Kidney (tissue), 22 donors: ENCODE measurements around the gene CTLA4. TPM values are rescaled to one million over a fixed set of nuclear protein-coding genes. Genes with fewer than 3 reads are reported as not detected.

ENCODE experiments used
- DNase-seq, 5 donors: peaks; one replicate each; pipeline ENCODE4 v3.0.0-alpha.2; 2013 to 2020
- FAIRE-seq: peaks from 2 replicates; lab custom pipeline; 2012; peaks lifted over from hg19 to GRCh38; lab: Jason Lieb, UNC
- H3K27ac ChIP-seq, 2 donors: one replicate each; pipeline ENCODE4 v1.7.0; 2013; ENCODE audit warnings: low read depth in 2 of 2, low read length in 2 of 2, inconsistent platforms in 1 of 2
- H3K27me3 ChIP-seq: one replicate; pipeline ENCODE4 v1.7.1; 2013; ENCODE audit warnings: low read length, inconsistent platforms; ENCODE audit not compliant: control insufficient read depth, insufficient read depth
- H3K36me3 ChIP-seq, 3 donors: one replicate each; pipeline versions ENCODE4 v1.7.0 to v1.7.1; 2013; ENCODE audit warnings: low read length in 3 of 3, control low read depth in 1 of 3, inconsistent platforms in 1 of 3; ENCODE audit not compliant: insufficient read depth in 3 of 3, control insufficient read depth in 2 of 3
- H3K4me1 ChIP-seq, 3 donors: one replicate each; pipeline versions ENCODE4 v1.7.0 to v1.7.1; 2013; ENCODE audit warnings: low read length in 3 of 3, inconsistent platforms in 1 of 3, low read depth in 1 of 3; ENCODE audit not compliant: control insufficient read depth in 2 of 3, insufficient read depth in 2 of 3
- H3K4me3 ChIP-seq, 3 donors: one replicate each; pipeline versions ENCODE4 v1.7.0 to v1.8.1; 2013; ENCODE audit warnings: low read length in 3 of 3, control low read depth in 1 of 3, inconsistent platforms in 1 of 3
- H3K9ac ChIP-seq, 3 donors: one replicate each; pipeline versions ENCODE4 v1.7.0 to v1.7.1; 2013; ENCODE audit warnings: low read length in 3 of 3, control low read depth in 1 of 3, inconsistent platforms in 1 of 3
- H3K9me3 ChIP-seq, 3 donors: one replicate each; pipeline versions ENCODE4 v1.7.0 to v1.7.1; 2013; ENCODE audit warnings: low read length in 3 of 3, control low read depth in 1 of 3, inconsistent platforms in 1 of 3; ENCODE audit not compliant: control insufficient read depth in 2 of 3, insufficient read depth in 1 of 3
- CTCF ChIP-seq: IDR thresholded peaks from 3 replicates; pipeline ENCODE4 v1.5.1; 2012; ENCODE audit warnings: mild to moderate bottlenecking, moderate library complexity, borderline replicate concordance; ENCODE audit not compliant: insufficient read depth; ENCODE audit errors: extremely low read depth
- intact Hi-C: fragments of 100-400 bp; cut with DNase I; formaldehyde crosslinking; loops from one replicate; pipeline ENCODE4 v1.11.1; 2022
- long read RNA-seq, 10 donors: library from polyadenylated mRNA in 1 of 10; unstranded in 1 of 10; transcript quantifications; one replicate each; pipeline ENCODE4 v2.0.0 and lab custom pipeline, GENCODE V29; 2021 to 2026
- polyA plus RNA-seq: library from polyadenylated mRNA; stranded (reverse); fragments of 350-450 nt; fragmentation: Illumina TruSeq; extraction: RNeasy Lipid Tissue Mini Kit (QIAGEN cat#74804); gene quantifications from one replicate; pipeline ENCODE4 v1.2.3, GENCODE V29; 2014; ENCODE audit warnings: low read depth, low replicate concordance; ENCODE audit not compliant: insufficient read depth
- total RNA-seq: library from RNA; stranded (reverse); fragmentation: NEBNext Ultra II Directional; extraction: Animal tissue kit (Norgen Biotek cat#: 25700); gene quantifications from one replicate; pipeline ENCODE4 v1.2.1, GENCODE V29; 2021
- donor health status: control.
- donor health status: control.
- donor health status: control.
- donor health status: control.
- donor health status: control.
- donor health status: DM: yes; HTN: yes; CAD: no.
- donor health status: Normal renal cell carcinoma (clear cell type).

Gene CTLA4
- 2.0 TPM for total RNA-seq
- 0.22 TPM for polyA plus RNA-seq
- long read RNA-seq, donor 1 = 0 reads
- long read RNA-seq, donor 2 = 0 reads
- long read RNA-seq, donor 3 = 0 reads
- long read RNA-seq, donor 4 = 0 reads
- long read RNA-seq, donor 5 = 0 reads
- long read RNA-seq, donor 6 = 0 reads
- long read RNA-seq, donor 7, partial matches to known transcripts = 0 of 1 reads
- long read RNA-seq, donor 7, other reads (novel, unspliced or antisense) = 1 of 1 reads
- long read RNA-seq, donor 8 = 0 reads
- long read RNA-seq, donor 9 = 0 reads
- long read RNA-seq, donor 10 = 0 reads

DNA sequence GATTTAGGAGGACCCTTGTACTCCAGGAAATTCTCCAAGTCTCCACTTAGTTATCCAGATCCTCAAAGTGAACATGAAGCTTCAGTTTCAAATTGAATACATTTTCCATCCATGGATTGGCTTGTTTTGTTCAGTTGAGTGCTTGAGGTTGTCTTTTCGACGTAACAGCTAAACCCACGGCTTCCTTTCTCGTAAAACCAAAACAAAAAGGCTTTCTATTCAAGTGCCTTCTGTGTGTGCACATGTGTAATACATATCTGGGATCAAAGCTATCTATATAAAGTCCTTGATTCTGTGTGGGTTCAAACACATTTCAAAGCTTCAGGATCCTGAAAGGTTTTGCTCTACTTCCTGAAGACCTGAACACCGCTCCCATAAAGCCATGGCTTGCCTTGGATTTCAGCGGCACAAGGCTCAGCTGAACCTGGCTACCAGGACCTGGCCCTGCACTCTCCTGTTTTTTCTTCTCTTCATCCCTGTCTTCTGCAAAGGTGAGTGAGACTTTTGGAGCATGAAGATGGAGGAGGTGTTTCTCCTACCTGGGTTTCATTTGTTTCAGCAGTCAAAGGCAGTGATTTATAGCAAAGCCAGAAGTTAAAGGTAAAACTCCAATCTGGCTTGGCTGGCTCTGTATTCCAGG, at the start of gene CTLA4:
CTLA4 (plus strand) TSS at position 211 of the 640 bp plus-strand sequence; CDS start at position 383, 172 bp downstream.
- H3K36me3 ChIP-seq = no peaks in the 10 kb centered on the region
- no peak within 1 kb of the TSS for H3K9ac ChIP-seq
- no peak for TF ChIP-seq CTCF
- H3K4me1 ChIP-seq = no peaks in the 10 kb centered on the region
- H3K27me3 ChIP-seq = no peaks in the 10 kb centered on the region
- DNase-seq = no peak
- H3K4me3 ChIP-seq = no peak within 1 kb of the TSS
- intact Hi-C loops = no loop called here
- no peak for FAIRE-seq
- peak within 1 kb of the TSS in 1 of 2 donors; percentile 14 for H3K27ac ChIP-seq
- no peaks in the 10 kb centered on the region for H3K9me3 ChIP-seq

DNA sequence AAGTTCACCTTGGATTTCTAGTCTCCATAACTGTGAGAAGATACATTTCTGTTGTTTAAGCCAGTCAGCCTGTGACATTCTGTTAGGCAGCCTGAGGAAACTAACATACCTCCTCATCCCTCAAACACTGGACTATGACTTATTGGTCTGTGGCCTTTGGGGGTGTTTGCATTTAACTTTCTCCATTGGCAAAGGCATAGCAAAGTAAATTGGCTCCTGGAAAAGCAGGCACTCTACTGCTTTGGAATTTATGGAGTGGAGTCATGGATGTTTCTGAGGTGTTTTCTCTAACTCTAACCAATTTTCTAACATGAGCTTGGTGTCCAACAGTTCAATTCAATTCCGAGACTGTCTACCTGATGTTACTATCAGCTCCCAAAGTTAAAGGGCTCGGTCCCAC, 48.9 kb upstream of the CTLA4 start:
- Histone ChIP-seq H3K27ac (no peak overlapping the region), H3K9ac (no peak overlapping the region), H3K36me3 (no peaks in the 10 kb centered on the region), H3K4me1 (peaks cover 0 to 2% (median 0%) of the 10 kb centered on the region in 3 donors), H3K9me3 (no peaks in the 10 kb centered on the region), H3K27me3 (no peaks in the 10 kb centered on the region), H3K4me3 (no peak overlapping the region)
- no peak for TF ChIP-seq CTCF
- intact Hi-C loops = loop anchor here (10.0 kb wide), 1 partner anchor 334 kb away; no protein-coding TSS in a partner anchor
- FAIRE-seq (no peak), DNase-seq (no peak)

- no peaks in the 10 kb centered on the region for H3K27me3 ChIP-seq
Measured at GRCh38 chr2:203819434-203820133, 48.0 kb upstream of the CTLA4 start.

More at GRCh38 chr2:203819434-203820133, 48.0 kb upstream of the CTLA4 start:
- DNase-seq = no peak
- no peak for FAIRE-seq
- Histone ChIP-seq H3K27ac (no peak overlapping the region), H3K4me3 (no peak overlapping the region), H3K9ac (no peak overlapping the region), H3K36me3 (no peaks in the 10 kb centered on the region), H3K4me1 (peaks cover 0 to 2% (median 0%) of the 10 kb centered on the region in 3 donors), H3K9me3 (no peaks in the 10 kb centered on the region)
- no peak for TF ChIP-seq CTCF
- intact Hi-C loops = loop anchor here (10.0 kb wide), 1 partner anchor 335 kb away; no protein-coding TSS in a partner anchor
